Kidney capillary endothelial cell (primary cell): ENCODE data around the gene OR14A2.
"Not testable (repeated sequence)": the region's sequence is repeated elsewhere in the genome, so short reads cannot be mapped to it uniquely, and the experiment has no call there.

ENCODE experiments used
- DNase-seq: peaks from one replicate; pipeline ENCODE4 v3.0.0-alpha.2; 2018; ENCODE audit warnings: low spot score

The OR14A2 gene

DNA sequence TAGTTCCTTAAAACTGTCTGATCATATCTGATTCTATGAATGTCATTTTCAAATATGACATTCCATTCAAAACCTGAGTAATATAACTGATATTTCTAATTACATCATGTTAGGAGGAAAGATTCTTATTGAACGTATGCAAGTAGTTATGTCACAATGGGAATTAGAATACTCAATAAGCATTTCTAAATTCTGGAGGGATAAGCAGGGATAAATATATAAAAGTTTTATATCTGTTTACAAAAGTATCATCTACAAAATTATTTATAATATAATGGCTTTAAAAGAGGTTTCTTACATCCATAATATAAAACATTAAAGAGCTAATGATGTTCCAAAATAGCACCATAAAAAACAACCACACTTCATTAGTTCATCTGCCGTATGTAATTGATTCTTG is at the start of gene OR14A2:
Gene OR14A2, minus strand, starts transcription at position 101 of the 400 bp plus-strand sequence.
- no peak for DNase-seq

GRCh38 chr1:247797518-247797917 is 49.6 kb upstream of the OR14A2 start:
- DNase-seq = no peak

- DNase-seq = no peak
Measured at GRCh38 chr1:247769603-247770002, 21.7 kb upstream of the OR14A2 start.

DNA sequence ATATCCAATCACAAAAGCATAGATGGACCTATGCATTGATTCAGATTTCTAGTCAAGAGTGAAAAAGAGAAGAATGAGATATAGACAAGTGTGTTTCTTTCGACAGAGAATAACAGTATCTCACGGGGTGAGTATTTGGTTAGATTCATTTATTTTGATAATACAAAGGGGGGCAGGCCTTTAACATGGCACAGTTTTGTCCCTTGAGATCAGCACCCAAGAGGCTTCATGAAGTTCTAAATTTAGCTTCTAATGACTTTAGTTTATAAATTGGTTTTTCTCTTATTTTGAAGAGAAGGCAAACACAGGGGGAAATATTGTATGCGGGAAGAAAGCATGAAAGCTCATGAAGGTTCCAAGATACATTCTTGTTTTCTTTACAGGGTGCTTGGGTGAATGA is 12.5 kb upstream of the OR14A2 start, which contains the start of gene OR1C1:
Gene OR1C1, minus strand, starts transcription at position 101 of the 400 bp plus-strand sequence. CDS start 2,150 bp downstream, outside the sequence.
- no peak for DNase-seq

DNA sequence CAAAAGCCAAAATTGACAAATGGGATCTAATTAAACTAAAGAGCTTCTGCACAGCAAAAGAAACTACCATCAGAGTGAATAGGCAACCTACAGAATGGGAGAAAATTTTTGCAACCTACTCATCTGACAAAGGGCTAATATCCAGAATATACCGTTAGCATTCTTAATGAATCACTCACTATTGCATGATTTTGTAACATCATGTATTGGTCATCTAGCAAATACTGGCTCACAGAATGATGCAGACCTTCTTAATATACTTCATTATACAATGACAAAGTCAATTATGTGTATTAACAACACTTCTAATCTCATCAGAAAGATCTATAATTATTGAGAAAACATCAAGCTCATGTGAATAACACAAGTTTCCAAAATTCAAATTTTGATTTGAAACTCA is 6.4 kb upstream of the OR14A2 start:
- not testable (repeated sequence) for DNase-seq

DNA sequence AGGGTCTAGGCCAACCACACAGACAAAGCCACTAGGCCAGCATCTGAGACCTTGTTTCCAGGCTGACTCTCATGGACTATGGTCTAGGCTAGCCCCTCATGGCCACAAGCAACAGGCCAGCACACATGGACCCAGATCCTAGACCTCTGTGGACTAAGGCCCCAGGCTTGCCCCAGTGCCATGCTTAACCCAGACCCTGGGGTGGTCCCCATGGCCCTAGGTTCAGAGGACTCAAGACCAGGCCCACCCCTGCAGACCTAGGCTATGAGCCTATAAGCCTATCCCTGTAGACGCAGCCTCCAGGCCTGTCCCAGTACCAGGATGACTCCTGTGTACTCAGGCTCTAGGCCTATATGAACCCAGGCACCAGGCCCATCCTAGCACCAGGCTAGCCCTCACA is 1.9 kb upstream of the OR14A2 start:
- no peak for DNase-seq

DNA sequence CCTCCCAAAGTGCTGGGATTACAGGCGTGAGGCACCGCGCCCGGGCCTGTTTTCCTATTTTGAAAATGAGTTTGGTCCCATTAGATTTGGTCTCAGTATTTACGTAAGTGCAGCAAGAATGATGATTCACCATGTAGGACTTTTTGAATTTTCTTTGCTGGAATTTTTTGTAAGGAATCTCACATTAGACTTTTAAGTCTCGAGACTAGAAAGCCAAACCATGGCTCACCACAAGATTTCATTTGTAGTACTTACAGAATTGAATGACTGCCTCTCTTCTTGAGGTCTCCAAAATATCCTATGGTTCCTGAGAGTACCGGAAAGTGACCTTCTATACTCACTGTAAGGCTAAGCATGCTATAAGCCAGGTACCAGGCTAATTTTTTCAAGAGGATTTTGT is 325 bp downstream of the OR14A2 start:
- DNase-seq = no peak

GRCh38 chr1:247746391-247746935 is 1.5 kb downstream of the OR14A2 start:
- DNase-seq = no peak

- DNase-seq = not testable (repeated sequence)
Measured at GRCh38 chr1:247742215-247742760, 5.7 kb downstream of the OR14A2 start.

GRCh38 chr1:247741756-247742155 is 6.2 kb downstream of the OR14A2 start:
- DNase-seq = no peak

DNA sequence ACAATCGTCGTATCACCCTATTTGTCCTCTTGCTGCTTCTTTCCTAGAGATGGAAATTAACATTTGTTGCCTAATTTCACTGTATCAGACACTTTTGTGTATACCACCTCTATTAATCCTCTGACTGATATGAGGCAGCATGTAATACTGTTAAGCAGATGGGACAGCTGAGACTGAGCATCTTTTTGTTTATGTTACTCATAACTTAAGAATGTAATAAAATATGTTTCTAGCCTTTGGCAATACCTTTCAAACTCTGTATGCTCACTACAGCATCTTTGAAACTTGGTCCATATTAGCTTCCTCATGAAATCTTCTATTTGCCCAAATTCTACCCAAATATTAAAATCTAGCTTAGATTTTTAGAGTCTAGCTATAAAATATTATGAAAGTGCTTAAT is 7.2 kb downstream of the OR14A2 start:
- no peak for DNase-seq

DNA sequence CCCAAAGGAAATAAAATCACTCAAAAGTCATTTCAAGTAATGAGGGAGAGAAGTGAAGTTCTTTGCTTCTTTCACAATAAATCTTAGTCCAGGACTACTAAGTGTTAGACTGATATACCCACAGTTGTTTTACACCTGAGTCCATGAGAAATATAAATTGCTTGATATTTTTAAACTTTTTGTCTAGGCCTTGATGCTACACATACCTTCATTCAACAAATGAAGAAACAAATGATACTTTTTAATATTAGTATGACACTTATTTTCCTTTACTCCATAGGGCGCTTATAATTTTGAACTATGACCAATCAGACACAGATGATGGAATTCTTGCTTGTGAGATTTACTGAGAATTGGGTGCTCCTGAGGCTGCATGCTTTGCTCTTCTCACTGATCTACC is 9.6 kb downstream of the OR14A2 start, which contains the start of gene OR14K1:
Gene OR14K1, plus strand, starts transcription at position 301 of the 400 bp plus-strand sequence. Its CDS starts 0 bp downstream, at position 301.
- DNase-seq = no peak

DNA sequence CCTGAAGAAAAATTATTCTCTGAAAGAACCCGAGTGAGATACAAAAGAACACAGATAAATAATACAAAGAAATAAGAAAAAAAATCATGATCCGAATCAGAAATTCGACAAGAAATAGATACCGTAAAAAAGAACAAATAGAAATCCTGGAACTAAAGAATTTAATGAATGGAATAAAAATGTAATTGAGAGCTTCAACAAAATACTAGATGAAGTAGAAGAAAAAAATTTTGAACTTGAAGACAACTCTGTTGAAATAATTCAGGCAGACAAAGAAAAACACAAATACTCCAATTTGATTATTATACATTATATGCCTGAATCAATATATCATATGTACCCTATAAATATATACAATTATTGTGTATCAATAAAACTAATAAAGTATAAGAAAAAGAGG is 26.7 kb downstream of the OR14A2 start:
- DNase-seq = no peak

DNA sequence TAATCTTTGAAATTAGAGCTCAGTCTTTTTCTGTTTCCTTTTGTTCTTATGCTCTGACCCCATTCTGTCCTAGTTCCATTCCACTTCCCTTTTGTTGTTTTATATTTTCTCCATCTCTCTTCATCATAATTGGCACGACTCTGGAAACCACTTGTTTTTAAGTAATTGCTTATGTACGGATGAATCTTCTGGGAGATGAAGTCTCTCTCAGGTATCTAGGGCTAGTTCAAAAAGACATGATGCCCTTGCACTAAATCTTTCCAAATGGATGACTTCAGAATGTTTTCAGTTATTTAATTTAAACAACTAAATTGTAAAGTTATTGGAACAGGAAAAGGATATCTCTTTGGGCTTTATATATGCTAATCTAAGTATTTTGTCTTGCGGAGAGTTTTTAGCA is 31.4 kb downstream of the OR14A2 start, which contains the start of gene OR6F1:
Gene OR6F1, minus strand, starts transcription at position 101 of the 400 bp plus-strand sequence. CDS start 3,891 bp downstream, outside the sequence.
- DNase-seq = no peak

- DNase-seq = no peak
Measured at GRCh38 chr1:247713753-247714152, 34.2 kb downstream of the OR14A2 start.

DNA sequence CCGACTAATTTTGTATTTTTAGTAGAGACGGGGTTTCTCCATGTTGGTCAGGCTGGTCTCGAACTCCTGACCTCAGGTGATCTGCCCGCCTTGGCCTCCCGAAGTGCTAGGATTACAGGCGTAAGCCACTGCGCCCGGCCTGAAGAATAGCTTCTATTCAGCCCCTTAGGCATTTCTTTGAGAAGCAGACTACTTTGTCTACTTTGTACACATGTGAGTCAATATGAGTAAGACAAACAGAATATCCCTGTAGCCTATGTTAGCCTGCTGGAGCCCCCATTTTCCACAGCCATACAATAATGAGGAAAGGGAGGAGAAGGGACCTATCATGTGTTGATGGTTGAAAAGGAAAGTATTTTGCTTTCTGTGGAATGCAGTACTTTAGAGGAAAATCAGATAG is 37.3 kb downstream of the OR14A2 start:
- DNase-seq = not testable (repeated sequence)

- DNase-seq = no peak
Measured at GRCh38 chr1:247701338-247701737, 46.6 kb downstream of the OR14A2 start.

DNA sequence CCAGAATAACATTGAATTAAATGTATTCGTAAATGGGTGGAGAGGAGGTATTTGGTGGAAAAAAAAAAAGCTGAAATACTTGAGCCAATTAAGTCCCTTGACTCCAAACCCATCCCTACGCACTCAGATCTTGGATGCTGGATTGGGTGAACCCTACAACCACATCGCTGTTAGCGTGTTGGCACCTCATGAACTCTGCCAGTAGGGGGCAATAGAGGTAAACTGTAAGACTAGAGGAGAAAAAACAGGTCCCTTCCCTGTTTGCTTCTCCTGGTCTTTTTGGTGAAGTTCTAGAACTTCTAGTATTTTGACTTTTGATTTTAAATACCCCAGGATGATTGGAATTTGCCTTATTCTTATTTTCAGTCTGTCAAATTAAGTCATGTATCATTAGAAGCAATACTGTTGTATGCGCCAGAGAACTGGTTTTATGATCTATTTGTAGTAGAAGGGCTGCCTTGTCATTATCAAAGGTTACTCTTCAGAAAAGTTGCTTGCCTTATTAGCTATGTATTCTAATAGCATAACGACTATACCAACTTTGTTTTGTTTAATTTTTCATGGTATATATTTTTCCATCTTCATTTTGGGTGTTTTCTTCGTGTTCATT is 66.5 kb downstream of the OR14A2 start:
- peak; percentile 42 for DNase-seq

- DNase-seq = no peak
Measured at GRCh38 chr1:247680171-247680570, 67.8 kb downstream of the OR14A2 start.

DNA sequence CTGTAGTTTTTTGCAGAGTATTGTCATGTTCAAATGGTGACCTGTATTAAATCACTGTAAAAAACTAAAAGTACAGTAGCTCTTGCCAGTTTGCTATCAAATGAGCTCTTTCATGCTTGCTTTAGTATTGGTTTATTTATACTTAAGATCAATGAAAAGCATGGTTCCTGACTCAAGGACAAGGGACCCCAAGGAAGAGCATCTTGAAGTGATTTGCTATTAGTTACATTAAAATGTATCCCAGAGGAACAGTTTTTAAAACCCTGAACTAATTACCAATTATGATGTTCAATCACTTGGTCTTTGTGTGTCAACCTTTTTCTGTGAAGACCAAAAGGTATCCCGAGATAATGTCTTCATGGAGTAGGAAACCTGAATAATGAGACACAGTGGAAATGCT is 68.3 kb downstream of the OR14A2 start, which contains the start of gene OR13G1:
Gene OR13G1, minus strand, starts transcription at position 101 of the 400 bp plus-strand sequence. CDS start 6,698 bp downstream, outside the sequence.
- DNase-seq = no peak
